T-cell (primary cell): ENCODE results near the gene KIF26A. TPM values are rescaled to one million over a fixed set of nuclear protein-coding genes. Genes with fewer than 3 reads are reported as not detected.

ENCODE experiments used
- ATAC-seq, 4 experiments: fragments of 200-7000 bp in 3 of 4; fragments of 150-1000 bp in 1 of 4; cut with Tn5 transposase; replicated peaks in 1 of 4; 1 replicate in 3 of 4; 2 replicates in 1 of 4; pipeline ENCODE4 v1.10.0; 2021; ENCODE audit warnings: moderate library complexity in 3 of 4, mild to moderate bottlenecking in 2 of 4, moderate number of reproducible peaks in 1 of 4
- CTCF ChIA-PET, 2 donors: fragments of 300-600 bp; sonication (Branson Sonifier 250); formaldehyde crosslinking; loops; one replicate each; lab custom pipeline; 2022; ENCODE audit warnings: antibody characterized with exemption in 2 of 2; lab: Charles Lee
- POLR2A ChIA-PET, 2 donors: fragments of 300-600 bp; sonication (Branson Sonifier 250); formaldehyde crosslinking; loops; one replicate each; lab custom pipeline; 2022; ENCODE audit warnings: antibody characterized with exemption in 2 of 2; lab: Charles Lee
- DNase-seq, 35 experiments: peaks; one replicate each; pipeline versions ENCODE4 v3.0.0 to v3.0.0-alpha.2; 2013 to 2023
- H3K27ac ChIP-seq: one replicate; pipeline ENCODE4 v1.5.1; 2013; ENCODE audit warnings: low read length
- H3K27me3 ChIP-seq, 2 experiments: replicated peaks in 1 of 2; 1 replicate in 1 of 2; 2 replicates in 1 of 2; pipeline versions ENCODE4 v1.6.1 to v1.7.0; 2013; ENCODE audit warnings: low read length in 1 of 2, mixed read lengths in 1 of 2; ENCODE audit not compliant: control insufficient read depth in 2 of 2, insufficient read depth in 2 of 2; ENCODE audit errors: extremely low read depth in 1 of 2
- H3K36me3 ChIP-seq, 2 donors: 1 replicate in 1 of 2; 2 replicates in 1 of 2; pipeline versions ENCODE4 v1.6.1 to v1.7.0; 2013; ENCODE audit warnings: low read length in 1 of 2; ENCODE audit not compliant: control insufficient read depth in 2 of 2, insufficient read depth in 1 of 2; ENCODE audit errors: extremely low read depth in 1 of 2
- H3K4me1 ChIP-seq, 2 experiments: 1 replicate in 1 of 2; 2 replicates in 1 of 2; pipeline versions ENCODE4 v1.6.1 to v1.7.0; 2013; ENCODE audit warnings: low read length in 2 of 2, mixed read lengths in 1 of 2; ENCODE audit not compliant: insufficient read depth in 2 of 2, control insufficient read depth in 1 of 2; ENCODE audit errors: extremely low read depth in 1 of 2
- H3K4me3 ChIP-seq, 2 donors: 1 replicate in 1 of 2; 2 replicates in 1 of 2; pipeline versions ENCODE4 v1.5.1 to v1.7.0; 2013; ENCODE audit warnings: mild to moderate bottlenecking in 2 of 2, low read length in 1 of 2, moderate library complexity in 1 of 2; ENCODE audit not compliant: control insufficient read depth in 1 of 2; ENCODE audit errors: extremely low read depth in 1 of 2
- H3K9me3 ChIP-seq: 2 replicates; pipeline ENCODE4 v1.7.0; 2013
- H3K27ac Mint-ChIP-seq, 2 donors: one replicate each; pipeline ENCODE4 v1.8.0; 2020 to 2021; ENCODE audit warnings: mild to moderate bottlenecking in 2 of 2, mixed read lengths in 2 of 2
- H3K27me3 Mint-ChIP-seq, 2 donors: one replicate each; pipeline ENCODE4 v1.8.0; 2021 to 2022; ENCODE audit warnings: mixed read lengths in 2 of 2
- H3K36me3 Mint-ChIP-seq: one replicate; pipeline ENCODE4 v1.8.0; 2021; ENCODE audit warnings: mixed read lengths
- H3K4me1 Mint-ChIP-seq, 3 donors: one replicate each; pipeline ENCODE4 v1.8.0; 2020 to 2022; ENCODE audit warnings: mixed read lengths in 3 of 3, mild to moderate bottlenecking in 1 of 3
- H3K4me3 Mint-ChIP-seq, 3 donors: one replicate each; pipeline ENCODE4 v1.8.0; 2020 to 2022; ENCODE audit warnings: mild to moderate bottlenecking in 3 of 3, mixed read lengths in 3 of 3, moderate library complexity in 3 of 3
- H3K9me3 Mint-ChIP-seq, 3 donors: one replicate each; pipeline ENCODE4 v1.8.0; 2020 to 2022; ENCODE audit warnings: mixed read lengths in 3 of 3
- WGBS: methylation state at CpG from one replicate; pipeline ENCODE4 v1.1.5; 2013; ENCODE audit warnings: missing lambda C conversion rate; ENCODE audit not compliant: insufficient coverage; 5-methylcytosine and 5-hydroxymethylcytosine counted together
- total RNA-seq, 35 experiments: library from RNA in 6 of 35; stranded (reverse) in 6 of 35; fragments of 120-200 nt in 1 of 35; gene quantifications; one replicate each; pipeline versions ENCODE4 v1.2.1 to v1.2.4 and lab custom pipeline; 2013 to 2026

KIF26A gene
- total RNA-seq, 5 donors from 2014 or later (not counting 1 experiment from before 2014, with no cell fraction given) = 0.07 to 1.6 (median 0.44) TPM

GRCh38 chr14:104217486-104218360 is 79.3 kb downstream of the KIF26A start:
- CTCF ChIA-PET = no interaction called here
- ATAC-seq (no peak), DNase-seq (no peak)
- no peaks in the 10 kb centered on the region for H3K4me1 Mint-ChIP-seq
- Histone ChIP-seq H3K27ac (no peak overlapping the region), H3K4me3 (no peak overlapping the region), H3K4me1 (no peaks in the 10 kb centered on the region), H3K36me3 (no peaks in the 10 kb centered on the region), H3K27me3 (peaks cover 0 to 48% of the 10 kb centered on the region in 2 experiments), H3K9me3 (no peaks in the 10 kb centered on the region)
- no peak overlapping the region for H3K27ac Mint-ChIP-seq
- POLR2A ChIA-PET = no interaction called here
- no peak overlapping the region for H3K4me3 Mint-ChIP-seq
- 84% methylated on average over 16 of the region's 21 CpGs for WGBS
- peaks cover 18 to 21% of the 10 kb centered on the region in 2 donors for H3K27me3 Mint-ChIP-seq
- no peaks in the 10 kb centered on the region for H3K9me3 Mint-ChIP-seq
- no peaks in the 10 kb centered on the region for H3K36me3 Mint-ChIP-seq

GRCh38 chr14:104218361-104219180 is 80.2 kb downstream of the KIF26A start:
- no peak for ATAC-seq
- H3K27ac ChIP-seq = no peak overlapping the region

GRCh38 chr14:104219731-104220214 is 81.4 kb downstream of the KIF26A start:
- no peaks in the 10 kb centered on the region for H3K36me3 Mint-ChIP-seq
- H3K27ac Mint-ChIP-seq = no peak overlapping the region
- Histone ChIP-seq H3K4me3 (no peak overlapping the region), H3K27me3 (peaks cover 0 to 57% of the 10 kb centered on the region in 2 experiments), H3K9me3 (no peaks in the 10 kb centered on the region), H3K27ac (no peak overlapping the region), H3K4me1 (peaks cover 0 to 6% of the 10 kb centered on the region in 2 experiments), H3K36me3 (no peaks in the 10 kb centered on the region)
- peaks cover 13 to 28% of the 10 kb centered on the region in 2 donors for H3K27me3 Mint-ChIP-seq
- ATAC-seq (no peak), DNase-seq (no peak)
- ChIA-PET CTCF (interaction anchor here in 1 of 2 donors (0.5 kb wide), 1 partner anchor 1118 kb away, joined by 4 read pairs; no protein-coding TSS in a partner anchor), POLR2A (no interaction called here)
- peaks cover 5 to 7% (median 6%) of the 10 kb centered on the region in 3 donors for H3K4me1 Mint-ChIP-seq
- WGBS = 45% methylated on average over 20 of the region's 22 CpGs
- H3K4me3 Mint-ChIP-seq = no peak overlapping the region
- H3K9me3 Mint-ChIP-seq = no peaks in the 10 kb centered on the region

More at GRCh38 chr14:104218361-104219180, 80.2 kb downstream of the KIF26A start:
- no peaks in the 10 kb centered on the region for H3K36me3 ChIP-seq
- no peaks in the 10 kb centered on the region for H3K4me1 ChIP-seq
- CTCF ChIA-PET = no interaction called here
- WGBS = 68% methylated on average over 17 of the region's 22 CpGs
- Mint-ChIP-seq H3K36me3 (no peaks in the 10 kb centered on the region), H3K27me3 (peaks cover 18 to 20% of the 10 kb centered on the region in 2 donors), H3K27ac (no peak overlapping the region), H3K4me1 (no peaks in the 10 kb centered on the region), H3K9me3 (no peaks in the 10 kb centered on the region), H3K4me3 (no peak overlapping the region)
- POLR2A ChIA-PET = no interaction called here
- H3K27me3 ChIP-seq = peaks cover 0 to 47% of the 10 kb centered on the region in 2 experiments
- H3K9me3 ChIP-seq = no peaks in the 10 kb centered on the region
- DNase-seq = no peak
- no peak overlapping the region for H3K4me3 ChIP-seq

- WGBS = 69% methylated on average over 24 of the region's 40 CpGs
- H3K27me3 Mint-ChIP-seq = peaks cover 13 to 30% of the 10 kb centered on the region in 2 donors
Observed at GRCh38 chr14:104220215-104221070, 82.1 kb downstream of the KIF26A start.

GRCh38 chr14:104221071-104221625 is 82.8 kb downstream of the KIF26A start:
- H3K9me3 Mint-ChIP-seq = no peaks in the 10 kb centered on the region
- POLR2A ChIA-PET = no interaction called here
- Histone ChIP-seq H3K4me3 (no peak overlapping the region), H3K36me3 (no peaks in the 10 kb centered on the region), H3K27ac (no peak overlapping the region), H3K9me3 (no peaks in the 10 kb centered on the region), H3K4me1 (peaks cover 0 to 16% of the 10 kb centered on the region in 2 experiments), H3K27me3 (peaks cover 0 to 57% of the 10 kb centered on the region in 2 experiments)
- no peak overlapping the region for H3K4me3 Mint-ChIP-seq
- peaks cover 9 to 16% (median 9%) of the 10 kb centered on the region in 3 donors for H3K4me1 Mint-ChIP-seq
- CTCF ChIA-PET = no interaction called here
- H3K27me3 Mint-ChIP-seq = peaks cover 13 to 30% of the 10 kb centered on the region in 2 donors
- ATAC-seq (no peak), DNase-seq (no peak)
- no peaks in the 10 kb centered on the region for H3K36me3 Mint-ChIP-seq
- no peak overlapping the region for H3K27ac Mint-ChIP-seq
- WGBS = 84% methylated on average over 12 of the region's 14 CpGs

More at GRCh38 chr14:104220215-104221070, 82.1 kb downstream of the KIF26A start:
- Histone ChIP-seq H3K4me3 (no peak overlapping the region), H3K4me1 (peaks cover 0 to 11% of the 10 kb centered on the region in 2 experiments), H3K36me3 (no peaks in the 10 kb centered on the region), H3K27ac (no peak overlapping the region), H3K27me3 (peaks cover 0 to 60% of the 10 kb centered on the region in 2 experiments), H3K9me3 (no peaks in the 10 kb centered on the region)
- no peaks in the 10 kb centered on the region for H3K36me3 Mint-ChIP-seq
- DNase-seq (no peak), ATAC-seq (no peak)
- H3K27ac Mint-ChIP-seq = no peak overlapping the region
- no peaks in the 10 kb centered on the region for H3K9me3 Mint-ChIP-seq
- H3K4me1 Mint-ChIP-seq = peaks cover 5 to 10% (median 7%) of the 10 kb centered on the region in 3 donors
- ChIA-PET CTCF (no interaction called here), POLR2A (no interaction called here)
- H3K4me3 Mint-ChIP-seq = no peak overlapping the region
